ENCODE data around the gene CHKB. TPM values are rescaled to one million over a fixed set of nuclear protein-coding genes. Genes with fewer than 3 reads are reported as not detected.

Gene CHKB
- total and polyA plus RNA-seq, 2 of the 4 experiments (the other 2 are of a cell fraction) = 8.1 to 36.9 TPM

- no peak for TF ChIP-seq RAD21 (IDR thresholded peaks at IDR 0.05; ENCODE audit: low read length)
- TF ChIP-seq NFE2L2 (IDR thresholded peaks at IDR 0.05; ENCODE audit: low read depth, low read length) = no peak
Measured at GRCh38 chr22:50532824-50533796, 49.5 kb downstream of the CHKB start (continued).

- no peak overlapping the region for H3K18ac ChIP-seq (ENCODE audit: low read depth, low read length)
- H3K9me1 ChIP-seq (ENCODE audit: insufficient read depth, low read length) = peaks cover 8% of the 10 kb centered on the region; the same call in 1 of the 2 replicates
- ChIA-PET POLR2A (ENCODE audit: unreplicated experiment) (no interaction called here), CTCF (no interaction called here)
- H3K36me3 ChIP-seq (ENCODE audit: control insufficient read depth, insufficient read depth, low read length) = no peaks in the 10 kb centered on the region
- DNase-seq (peak; percentile 41), ATAC-seq (ENCODE audit: low read depth) (peak; percentile 67)
- 0 out of 2 replicates have a peak overlapping the region, but pooled peaks have one; percentile 15 for H3K4ac ChIP-seq (ENCODE audit: low read depth, low read length)
- H2BK120ac ChIP-seq (ENCODE audit: low read depth, low read length) = no peak overlapping the region
- no peaks in the 10 kb centered on the region for H3K9me3 ChIP-seq (ENCODE audit: control insufficient read depth, insufficient read depth, low read length)
- H4K5ac ChIP-seq (ENCODE audit: low read depth, low read length) = no peak overlapping the region; the same call in 1 of the 2 replicates
- no peaks in the 10 kb centered on the region for H4K20me1 ChIP-seq (ENCODE audit: insufficient read depth, low read length)
- H3K27ac ChIP-seq (ENCODE audit: insufficient read depth, low read length) = no peak overlapping the region; the same call in 1 of the 2 replicates
- H4K8ac ChIP-seq (ENCODE audit: low read depth in 2 of 2, low read length in 2 of 2) = peak overlapping the region in 1 of 2 experiments; percentile 26; a peak in 2 of 4 replicates
- 1% methylated on average over 29 of the region's 56 CpGs; no CpG with 5 or more reads in 1 of the 2 experiments for WGBS, 2 experiments (ENCODE audit: extremely low coverage in 2 of 2, insufficient read length in 1 of 2)
- no peak overlapping the region for H3K23ac ChIP-seq (ENCODE audit: low read depth, low read length)
- peak overlapping the region; percentile 49; the same call in 1 of the 2 replicates for H3K9ac ChIP-seq (ENCODE audit: low read depth, low read length)
- H3K27me3 ChIP-seq (ENCODE audit: control insufficient read depth, insufficient read depth, low read length) = peaks cover 5% of the 10 kb centered on the region; the same call in 1 of the 2 replicates
- H2BK20ac ChIP-seq (ENCODE audit: low read depth, low read length) = no peak overlapping the region
- in situ Hi-C loops (cut with MboI; ENCODE audit: low sequenced_read_pairs) (no loop called here), intact Hi-C loops (cut with micrococcal nuclease) (no loop called here), dilution Hi-C loops (cut with HindIII; ENCODE audit: low sequenced_read_pairs, unreplicated experiment) (no loop called here)
- peak overlapping the region; percentile 73 for H2AK9ac ChIP-seq (replicated peaks; ENCODE audit: low read depth, low read length, poor library complexity)
- H3K4me2 ChIP-seq (ENCODE audit: low read depth, low read length) = peak overlapping the region; percentile 69
- H3K4me1 ChIP-seq (ENCODE audit: control insufficient read depth, insufficient read depth, low read length) = peaks cover 13% of the 10 kb centered on the region
- H2AFZ ChIP-seq (replicated peaks; ENCODE audit: low read length, poor library complexity) = peak overlapping the region; percentile 81
- BruUV-seq (replicated peaks) = no TSS peak
- peak overlapping the region; percentile 39 for H3K4me3 ChIP-seq (ENCODE audit: insufficient read depth, low read depth, low read length)
- H3K14ac ChIP-seq (replicated peaks; ENCODE audit: low read depth, low read length) = no peak overlapping the region; the same call in 1 of the 2 replicates
- peaks cover 4 to 13% of the 10 kb centered on the region in 2 experiments; a peak in 2 of 4 replicates for H3K79me1 ChIP-seq (ENCODE audit: low read depth in 1 of 2, low read length in 2 of 2)
- no peak overlapping the region for H2BK5ac ChIP-seq (ENCODE audit: low read depth, low read length, poor library complexity, severe bottlenecking)
- H2BK15ac ChIP-seq (ENCODE audit: low read depth, low read length) = no peak overlapping the region
- peak overlapping the region; percentile 31; the same call in 1 of the 2 replicates for H2AK5ac ChIP-seq (ENCODE audit: low read depth, low read length)
- H4K91ac ChIP-seq (ENCODE audit: insufficient read depth, low read depth, low read length) = no peak overlapping the region
- TF ChIP-seq CTCF (conservative IDR thresholded peaks at IDR 0.05; ENCODE audit: low read depth, low read length) (no peak), NFE2L2 (IDR thresholded peaks at IDR 0.05; ENCODE audit: low read depth, low read length) (no peak), CEBPB (IDR thresholded peaks at IDR 0.05; ENCODE audit: low read depth, low read length) (no peak), ELK1 (IDR thresholded peaks at IDR 0.05; ENCODE audit: borderline replicate concordance, low read depth, low read length) (no peak), MAZ (IDR thresholded peaks at IDR 0.05; ENCODE audit: borderline replicate concordance, low read depth, low read length) (no peak), FOS (IDR thresholded peaks at IDR 0.05; ENCODE audit: low read depth, low read length) (no peak), RFX5 (IDR thresholded peaks at IDR 0.05; ENCODE audit: low read depth, low read length) (no peak), POLR2A (IDR thresholded peaks at IDR 0.05; ENCODE audit: low read depth, low read length) (no peak), RCOR1 (IDR thresholded peaks at IDR 0.05; ENCODE audit: insufficient replicate concordance, low read length) (no peak)
- no peak overlapping the region for H3K56ac ChIP-seq (ENCODE audit: extremely low read depth, insufficient read depth, low read length)
Measured at GRCh38 chr22:50531962-50532674, 50.5 kb downstream of the CHKB start.
